HCT116 (cell line): ENCODE measurements around the gene DNAJC5. TPM values are rescaled to one million over a fixed set of nuclear protein-coding genes. Genes with fewer than 3 reads are reported as not detected.
A peak's percentile ranks its signal among the peaks of the same experiment; 100 is the strongest.

Experiments used
- ATAC-seq: fragments of 200-7000 bp; cut with Tn5 transposase; 2 replicates; pipeline ENCODE4 v1.9.1; 2020; ENCODE audit warnings: mild to moderate bottlenecking, moderate library complexity
- BruUV-seq: library from RNA; stranded (reverse); fragments of 400-500 nt; replicated peaks from 2 replicates; lab custom pipeline; 2021; lab: Mats Ljungman, UMichigan
- CTCF ChIA-PET: fragments of 300-600 bp; sonication (Branson Sonifier 250); formaldehyde crosslinking; loops from one replicate; lab custom pipeline; 2021; ENCODE audit warnings: antibody characterized with exemption; lab: Charles Lee
- POLR2A ChIA-PET: fragments of 300-600, 350-600 bp; sonication (Branson Sonifier 250); formaldehyde crosslinking; loops from one replicate; lab custom pipeline; 2021; ENCODE audit warnings: antibody characterized with exemption; lab: Charles Lee
- RAD21 ChIA-PET, 2 experiments: fragments of 300-600 bp; sonication (Branson Sonifier 250); formaldehyde crosslinking; loops; one replicate each; lab custom pipeline; 2023; ENCODE audit warnings: low total read pairs in 2 of 2; ENCODE audit not compliant: uncharacterized antibody in 2 of 2, unreplicated experiment in 2 of 2, low non-redundant PET in 1 of 2; lab: Charles Lee
- DNase-seq: peaks from one replicate; pipeline ENCODE4 v3.0.0-alpha.2; 2010; ENCODE audit warnings: low read depth, low spot score
- H2AFZ ChIP-seq: fragments of 200-600 bp; shearing (Covaris generic), sonication (generic); 2 replicates; pipeline ENCODE4 v1.6.1; 2017; ENCODE audit warnings: low read depth, mixed run types, mixed read lengths, antibody characterized with exemption, low read length; ENCODE audit not compliant: poor library complexity, severe bottlenecking
- H3K27ac ChIP-seq: 2 replicates; pipeline ENCODE4 v1.5.1; 2012; ENCODE audit warnings: low read depth, low read length
- H3K27me3 ChIP-seq: fragments of 200-600 bp; sonication (generic); 2 replicates; pipeline ENCODE4 v1.6.1; 2016; ENCODE audit warnings: mixed run types, low read length, mixed read lengths; ENCODE audit not compliant: insufficient read depth
- H3K36me3 ChIP-seq, 2 experiments: fragments of 200-500 bp in 1 of 2; fragments of 200-600 bp in 1 of 2; sonication (Bioruptor generic) in 1 of 2; sonication (generic) in 1 of 2; 2 replicates each; pipeline versions ENCODE4 v1.5.1 to v1.6.1; 2014 to 2016; ENCODE audit warnings: low read length in 2 of 2, inconsistent platforms in 1 of 2, mixed read lengths in 1 of 2, mixed run types in 1 of 2; ENCODE audit not compliant: insufficient read depth in 2 of 2, control insufficient read depth in 1 of 2
- H3K4me1 ChIP-seq, 2 experiments: fragments of 200-600 bp in 1 of 2; sonication (generic) in 1 of 2; 2 replicates each; pipeline versions ENCODE4 v1.5.1 to v1.6.1; 2012 to 2017; ENCODE audit warnings: low read length in 2 of 2, inconsistent platforms in 1 of 2, mild to moderate bottlenecking in 1 of 2, mixed read lengths in 1 of 2, mixed run types in 1 of 2, moderate library complexity in 1 of 2; ENCODE audit not compliant: insufficient read depth in 2 of 2, control insufficient read depth in 1 of 2
- H3K4me2 ChIP-seq: fragments of 200-600 bp; sonication (generic); 2 replicates; pipeline ENCODE4 v1.6.1; 2017; ENCODE audit warnings: mixed run types, low read length, mixed read lengths
- H3K4me3 ChIP-seq, 2 experiments: fragments of 200-600 bp in 1 of 2; sonication (generic) in 1 of 2; replicated peaks in 1 of 2; 2 replicates each; pipeline ENCODE4 v1.5.1; 2011 to 2016; ENCODE audit warnings: low read length in 2 of 2, control low read depth in 1 of 2, low read depth in 1 of 2, mild to moderate bottlenecking in 1 of 2, mixed read lengths in 1 of 2, mixed run types in 1 of 2
- H3K79me2 ChIP-seq: fragments of 200-600 bp; sonication (generic); 2 replicates; pipeline ENCODE4 v1.6.1; 2017; ENCODE audit warnings: mild to moderate bottlenecking, mixed run types, low read length, moderate library complexity, mixed read lengths; ENCODE audit not compliant: insufficient read depth
- H3K9ac ChIP-seq: fragments of 200-600 bp; sonication (generic); 2 replicates; pipeline ENCODE4 v1.6.1; 2016; ENCODE audit warnings: low read length, mixed read lengths
- H3K9me2 ChIP-seq: fragments of 200-600 bp; sonication (generic), shearing (Covaris generic); 2 replicates; pipeline ENCODE4 v1.6.1; 2017; ENCODE audit warnings: mixed run types, mild to moderate bottlenecking, moderate library complexity; ENCODE audit not compliant: insufficient read depth
- H3K9me3 ChIP-seq, 2 experiments: fragments of 200-500 bp in 1 of 2; fragments of 200-600 bp in 1 of 2; sonication (Bioruptor generic) in 1 of 2; sonication (generic) in 1 of 2; 2 replicates each; pipeline ENCODE4 v1.6.1; 2014 to 2017; ENCODE audit warnings: low read length in 2 of 2, mixed read lengths in 2 of 2, inconsistent platforms in 1 of 2, low read depth in 1 of 2, mild to moderate bottlenecking in 1 of 2, mixed run types in 1 of 2, moderate library complexity in 1 of 2; ENCODE audit not compliant: control insufficient read depth in 1 of 2, insufficient read depth in 1 of 2
- H4K20me1 ChIP-seq: fragments of 200-600 bp; sonication (generic), shearing (Covaris generic); 2 replicates; pipeline ENCODE4 v1.6.1; 2017; ENCODE audit warnings: mixed run types, mild to moderate bottlenecking, moderate library complexity; ENCODE audit not compliant: insufficient read depth
- ATF3 ChIP-seq: IDR thresholded peaks from 2 replicates; pipeline ENCODE4 v1.6.1; 2012
- CBX3 ChIP-seq: IDR thresholded peaks from 2 replicates; pipeline ENCODE4 v1.6.1; 2012; ENCODE audit warnings: low read depth
- CEBPB ChIP-seq: IDR thresholded peaks from 2 replicates; pipeline ENCODE4 v1.6.1; 2012; ENCODE audit warnings: low read depth
- EGR1 ChIP-seq: IDR thresholded peaks from 2 replicates; pipeline ENCODE4 v1.6.1; 2012; ENCODE audit warnings: low read depth
- ELF1 ChIP-seq: IDR thresholded peaks from 2 replicates; pipeline ENCODE4 v1.6.1; 2012; ENCODE audit warnings: low read depth, borderline replicate concordance
- EZH2 ChIP-seq: fragments of 200-600 bp; sonication (generic); IDR thresholded peaks from 2 replicates; pipeline ENCODE4 v1.6.1; 2017; ENCODE audit warnings: antibody characterized with exemption, mixed run types
- EZH2phosphoT487 ChIP-seq: fragments of 200-600 bp; IDR thresholded peaks from 2 replicates; pipeline ENCODE4 v1.6.1; 2018; ENCODE audit warnings: antibody characterized with exemption, borderline replicate concordance
- FOSL1 ChIP-seq: IDR thresholded peaks from 2 replicates; pipeline ENCODE4 v1.6.1; 2012; ENCODE audit warnings: low read depth
- JUND ChIP-seq: IDR thresholded peaks from 2 replicates; pipeline ENCODE4 v1.6.1; 2012
- POLR2AphosphoS5 ChIP-seq: IDR thresholded peaks from 2 replicates; pipeline ENCODE4 v1.6.1; 2011; ENCODE audit warnings: mild to moderate bottlenecking, low read depth, low read length, moderate library complexity
- SIN3A ChIP-seq: IDR thresholded peaks from 2 replicates; pipeline ENCODE4 v1.6.1; 2012; ENCODE audit warnings: low read depth
- SP1 ChIP-seq: IDR thresholded peaks from 2 replicates; pipeline ENCODE4 v1.6.1; 2012; ENCODE audit warnings: low read depth
- TCF7L2 ChIP-seq: IDR thresholded peaks from 2 replicates; pipeline ENCODE4 v1.7.0; 2011; ENCODE audit warnings: borderline replicate concordance, inconsistent platforms; ENCODE audit not compliant: insufficient read depth, insufficient read length; ENCODE audit errors: extremely low read depth
- ZFX ChIP-seq: fragments of 450-650 bp; IDR thresholded peaks from 2 replicates; pipeline ENCODE4 v1.6.1; 2017
- intact Hi-C: fragments of 100-400 bp; cut with micrococcal nuclease; formaldehyde crosslinking; loops from 2 replicates; pipeline ENCODE4 v1.10.0; 2022
- total RNA-seq: library from RNA; stranded (reverse); gene quantifications from one replicate; pipeline ENCODE4 v1.2.1, GENCODE V29; 2021; ENCODE audit not compliant: unreplicated experiment
- TF ChIP-seq, protein P1 (sequence below): IDR thresholded peaks from 2 replicates; pipeline ENCODE4 v1.6.1; 2012

Gene DNAJC5
- total RNA-seq, 1 experiment from 2014 or later, result 38.3 TPM

- Histone ChIP-seq H3K36me3 (peaks cover 7 to 14% of the 10 kb centered on the region in 2 experiments; a peak in 2 of 4 replicates), H3K27me3 (no peaks in the 10 kb centered on the region), H3K9me3 (no peaks in the 10 kb centered on the region), H3K4me1 (peaks cover 11 to 35% of the 10 kb centered on the region in 2 experiments; a peak in 3 of 4 replicates), H3K79me2 (peaks cover 56% of the 10 kb centered on the region), H3K27ac (peak overlapping the region; percentile 62), H3K9ac (peak overlapping the region; percentile 84), H2AFZ (no peak overlapping the region), H3K4me2 (peak overlapping the region; percentile 97), H3K4me3 (peak overlapping the region; percentile 74 to 86), H4K20me1 (peaks cover 14% of the 10 kb centered on the region; the same call in 1 of the 2 replicates), H3K9me2 (no peaks in the 10 kb centered on the region)
- ChIA-PET CTCF (no interaction called here), POLR2A (interaction anchor here (1.8 kb wide), 1 partner anchor 30 kb away, joined by 4 read pairs; the partner anchor contains the start of gene TPD52L2), RAD21 (no interaction called here)
- peak; percentile 60; the same call in 1 of the 2 replicates for TF ChIP-seq ZFX
- TF ChIP-seq EZH2phosphoT487, result no peak
- no TSS peak for BruUV-seq
- ATAC-seq, result peak; percentile 3; the same call in 1 of the 2 replicates
- no peak for DNase-seq
- intact Hi-C loops, result no loop called here
Observed at GRCh38 chr20:63895202-63895951, 451 bp downstream of the DNAJC5 start.

DNA sequence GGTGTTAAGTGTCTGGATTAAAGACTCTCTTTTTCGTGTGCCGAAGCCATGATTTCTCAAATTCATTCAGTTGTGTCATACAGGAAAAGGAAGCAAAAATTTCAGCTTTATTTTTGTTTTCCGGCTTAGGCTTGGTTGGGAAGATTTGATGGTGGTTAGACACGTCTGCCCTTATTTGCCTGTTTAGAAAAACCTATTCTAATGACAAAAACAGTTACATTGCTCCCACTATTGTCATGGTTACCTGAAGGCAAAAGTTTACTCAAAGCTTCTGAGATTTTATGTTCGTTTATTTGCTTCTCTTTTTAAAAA, 982 bp downstream of the DNAJC5 start:
- RAD21 ChIA-PET, result no interaction called here
- Histone ChIP-seq H3K9me3 (no peaks in the 10 kb centered on the region), H2AFZ (no peak overlapping the region), H4K20me1 (peaks cover 14% of the 10 kb centered on the region; the same call in 1 of the 2 replicates), H3K36me3 (peaks cover 3 to 10% of the 10 kb centered on the region in 2 experiments; a peak in 2 of 4 replicates), H3K9me2 (no peaks in the 10 kb centered on the region), H3K27ac (peak overlapping the region; percentile 35; the same call in 1 of the 2 replicates), H3K4me3 (peak overlapping the region; percentile 74 to 86), H3K9ac (peak overlapping the region; percentile 84), H3K27me3 (no peaks in the 10 kb centered on the region), H3K4me2 (peak overlapping the region; percentile 97), H3K79me2 (peaks cover 56% of the 10 kb centered on the region), H3K4me1 (peaks cover 11 to 40% of the 10 kb centered on the region in 2 experiments; a peak in 3 of 4 replicates)
- no peak for ATAC-seq
- BruUV-seq, result TSS peak; percentile 59
- POLR2A ChIA-PET, result no interaction called here
- no peak for TF ChIP-seq SP1
- TF ChIP-seq CBX3, result no peak
- no peak for TF ChIP-seq POLR2AphosphoS5
- no peak for TF ChIP-seq ATF3
- no peak for TF ChIP-seq EZH2
- no peak for TF ChIP-seq EGR1
- TF ChIP-seq ELF1, result no peak
- TF ChIP-seq CEBPB, result no peak
- TF ChIP-seq ZFX, result no peak
- no peak for TF ChIP-seq JUND
- TF ChIP-seq SIN3A, result no peak
- TF ChIP-seq FOSL1, result no peak
- TF ChIP-seq, protein P1, sequence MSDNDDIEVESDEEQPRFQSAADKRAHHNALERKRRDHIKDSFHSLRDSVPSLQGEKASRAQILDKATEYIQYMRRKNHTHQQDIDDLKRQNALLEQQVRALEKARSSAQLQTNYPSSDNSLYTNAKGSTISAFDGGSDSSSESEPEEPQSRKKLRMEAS, result no peak
- TF ChIP-seq TCF7L2, result no peak
- DNase-seq, result no peak
- CTCF ChIA-PET, result no interaction called here
- intact Hi-C loops, result no loop called here
